Activated naive CD8-positive, alpha-beta T cell treated with anti-CD3 and anti-CD28 coated beads, Interleukin-2, amount 10 ng/mL, durations not matched to agents 7 days and 5 days (primary cell): ENCODE data around the gene HOXB7. TPM values are rescaled to one million over a fixed set of nuclear protein-coding genes. Genes with fewer than 3 reads are reported as not detected.

Experiments used
- ATAC-seq: fragments of 150-1000 bp; cut with Tn5 transposase; one replicate; pipeline ENCODE4 v1.10.0; 2021; ENCODE audit warnings: low read depth, moderate library complexity
- POLR2A ChIA-PET: fragments of 350-600 bp; sonication (Branson Sonifier 250); formaldehyde crosslinking; loops from one replicate; lab custom pipeline; 2021; ENCODE audit warnings: antibody characterized with exemption; lab: Charles Lee
- DNase-seq: peaks from one replicate; pipeline ENCODE4 v3.0.0; 2021
- H3K27ac Mint-ChIP-seq: one replicate; pipeline ENCODE4 v1.8.0; 2022; ENCODE audit warnings: mild to moderate bottlenecking, mixed read lengths
- H3K27me3 Mint-ChIP-seq: one replicate; pipeline ENCODE4 v1.8.0; 2022; ENCODE audit warnings: mild to moderate bottlenecking, moderate library complexity, mixed read lengths
- H3K36me3 Mint-ChIP-seq: one replicate; pipeline ENCODE4 v1.8.0; 2021; ENCODE audit warnings: mild to moderate bottlenecking, mixed read lengths
- H3K4me1 Mint-ChIP-seq: one replicate; pipeline ENCODE4 v1.8.0; 2021; ENCODE audit warnings: mixed read lengths
- H3K4me3 Mint-ChIP-seq: one replicate; pipeline ENCODE4 v1.8.0; 2022; ENCODE audit warnings: mild to moderate bottlenecking, moderate library complexity, mixed read lengths
- H3K9me3 Mint-ChIP-seq: one replicate; pipeline ENCODE4 v1.8.0; 2021; ENCODE audit warnings: mixed read lengths
- total RNA-seq, 2 experiments: library from RNA; stranded (reverse); gene quantifications; one replicate each; pipeline ENCODE4 v1.2.3, GENCODE V29; 2021

HOXB7 gene
- total RNA-seq, 2 experiments from 2014 or later: 0.80 to 1.0 TPM

DNA sequence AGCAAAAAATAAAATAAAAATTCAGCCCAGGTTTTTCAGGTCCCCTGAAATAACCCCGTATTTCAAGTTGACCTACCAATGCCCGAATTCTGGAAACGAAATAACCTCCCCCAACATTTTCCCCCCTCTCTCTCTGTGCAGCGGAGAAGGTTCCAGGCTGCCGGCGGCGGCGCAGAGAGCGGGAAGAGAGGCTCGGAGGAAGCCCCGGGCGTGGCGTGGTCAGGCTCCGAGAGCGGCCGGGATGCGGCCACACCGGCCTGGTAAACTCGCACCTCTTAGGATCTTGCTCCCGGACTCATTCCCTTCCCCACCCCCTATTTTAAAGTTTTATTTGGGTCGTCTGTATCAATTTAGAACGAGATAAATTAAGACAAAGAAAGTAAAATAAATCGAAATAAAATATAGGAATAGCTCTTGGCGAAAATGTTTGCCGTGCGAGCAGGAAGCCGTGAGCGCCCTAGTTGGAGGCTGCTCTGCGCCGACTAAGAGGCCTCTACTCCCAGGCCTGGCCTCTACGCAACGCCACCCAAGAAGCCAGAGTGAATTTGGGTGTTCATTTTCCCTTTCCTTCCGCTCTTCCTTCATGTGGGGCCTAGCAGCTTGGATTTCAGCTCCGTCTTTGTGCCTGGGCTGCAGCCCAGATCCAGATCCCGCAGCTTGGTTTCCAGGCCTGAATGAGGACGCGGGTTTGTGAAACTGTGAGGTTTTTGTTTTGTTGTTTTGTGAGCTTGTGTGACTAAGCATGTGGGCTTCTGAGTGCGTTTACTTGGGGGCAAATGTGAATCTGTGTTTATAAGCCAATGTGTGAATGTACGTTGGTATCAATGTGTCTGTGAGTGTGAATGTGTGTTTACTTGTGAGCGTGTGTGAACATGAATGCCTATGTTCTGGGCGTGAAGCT is 4.6 kb downstream of the HOXB7 start:
- DNase-seq (no peak), ATAC-seq (no peak)
- no peaks in the 10 kb centered on the region for H3K36me3 Mint-ChIP-seq
- peaks cover 29% of the 10 kb centered on the region for H3K4me1 Mint-ChIP-seq
- peaks cover 81% of the 10 kb centered on the region for H3K27me3 Mint-ChIP-seq
- H3K4me3 Mint-ChIP-seq: no peak overlapping the region
- POLR2A ChIA-PET: interaction anchor here (0.6 to 1.1 kb wide), 3 partner anchors 13 to 526 kb away, joined by 3 to 4 read pairs (median 3); partner anchors contain the start of gene HOXB5
- H3K9me3 Mint-ChIP-seq: no peaks in the 10 kb centered on the region
- no peak overlapping the region for H3K27ac Mint-ChIP-seq

- H3K4me3 Mint-ChIP-seq: no peak overlapping the region
Measured at GRCh38 chr17:48605409-48605919, 5.4 kb downstream of the HOXB7 start.

GRCh38 chr17:48604770-48605329 is 6.0 kb downstream of the HOXB7 start, which contains the start of gene HOXB6:
Gene HOXB6 (minus strand): TSS chr17:48604986. CDS start chr17:48598150, 6,836 bp downstream.
- Mint-ChIP-seq H3K36me3 (no peaks in the 10 kb centered on the region), H3K27ac (no peak within 1 kb of the TSS), H3K9me3 (no peaks in the 10 kb centered on the region), H3K4me1 (peaks cover 27% of the 10 kb centered on the region), H3K27me3 (peaks cover 91% of the 10 kb centered on the region), H3K4me3 (peak within 1 kb of the TSS; percentile 82)
- DNase-seq (no peak), ATAC-seq (no peak)
- POLR2A ChIA-PET: no interaction called here

More at GRCh38 chr17:48605409-48605919, 5.4 kb downstream of the HOXB7 start:
- DNase-seq: no peak
- no peaks in the 10 kb centered on the region for H3K36me3 Mint-ChIP-seq
- H3K27me3 Mint-ChIP-seq: peaks cover 85% of the 10 kb centered on the region
- no peaks in the 10 kb centered on the region for H3K9me3 Mint-ChIP-seq
- ATAC-seq: no peak
- H3K27ac Mint-ChIP-seq: no peak overlapping the region
- POLR2A ChIA-PET: no interaction called here
- peaks cover 28% of the 10 kb centered on the region for H3K4me1 Mint-ChIP-seq

DNA sequence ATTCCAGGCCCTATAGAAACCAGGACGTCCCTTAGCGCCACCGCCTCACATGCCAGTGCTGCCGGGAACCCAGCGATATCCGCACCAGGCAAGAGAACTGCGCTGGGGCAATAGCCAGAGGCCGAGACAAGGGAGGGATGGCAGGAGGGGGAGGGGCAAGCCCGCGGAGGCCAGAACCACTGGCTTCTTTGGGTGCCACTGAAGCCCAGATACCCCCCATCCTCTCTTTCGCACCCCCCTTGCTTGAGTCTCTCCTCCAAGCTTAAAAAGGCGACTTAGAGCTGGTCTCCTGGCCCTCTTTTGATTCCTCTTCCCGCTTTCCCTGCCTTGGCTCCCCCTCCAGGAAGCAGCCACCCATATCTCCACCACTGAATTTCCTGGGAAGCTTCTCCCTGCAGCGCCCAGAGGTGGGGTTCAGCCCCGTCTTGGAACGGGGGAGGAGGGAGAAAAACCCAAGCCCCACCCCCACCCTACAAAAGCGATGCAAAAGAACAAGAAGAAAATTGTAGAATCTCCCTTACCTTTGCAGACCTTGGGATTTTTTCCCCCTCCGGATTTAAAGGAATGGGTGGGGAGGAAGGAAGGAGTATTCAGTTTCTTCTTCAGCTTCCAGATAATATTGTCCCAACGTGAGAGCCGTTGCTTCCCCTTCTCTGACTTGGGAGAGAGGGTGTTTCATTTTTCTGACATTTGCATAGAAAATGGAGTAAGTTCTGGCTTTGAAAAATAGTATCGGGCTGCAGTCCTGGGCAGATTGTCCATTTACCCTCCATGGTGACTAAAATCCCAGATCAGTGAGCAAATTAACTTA is 6.7 kb downstream of the HOXB7 start:
- POLR2A ChIA-PET: no interaction called here
- Mint-ChIP-seq H3K4me1 (peaks cover 25% of the 10 kb centered on the region), H3K36me3 (no peaks in the 10 kb centered on the region), H3K4me3 (peak overlapping the region; percentile 82), H3K9me3 (no peaks in the 10 kb centered on the region), H3K27me3 (peaks cover 91% of the 10 kb centered on the region), H3K27ac (no peak overlapping the region)
- no peak for DNase-seq
- ATAC-seq: no peak

DNA sequence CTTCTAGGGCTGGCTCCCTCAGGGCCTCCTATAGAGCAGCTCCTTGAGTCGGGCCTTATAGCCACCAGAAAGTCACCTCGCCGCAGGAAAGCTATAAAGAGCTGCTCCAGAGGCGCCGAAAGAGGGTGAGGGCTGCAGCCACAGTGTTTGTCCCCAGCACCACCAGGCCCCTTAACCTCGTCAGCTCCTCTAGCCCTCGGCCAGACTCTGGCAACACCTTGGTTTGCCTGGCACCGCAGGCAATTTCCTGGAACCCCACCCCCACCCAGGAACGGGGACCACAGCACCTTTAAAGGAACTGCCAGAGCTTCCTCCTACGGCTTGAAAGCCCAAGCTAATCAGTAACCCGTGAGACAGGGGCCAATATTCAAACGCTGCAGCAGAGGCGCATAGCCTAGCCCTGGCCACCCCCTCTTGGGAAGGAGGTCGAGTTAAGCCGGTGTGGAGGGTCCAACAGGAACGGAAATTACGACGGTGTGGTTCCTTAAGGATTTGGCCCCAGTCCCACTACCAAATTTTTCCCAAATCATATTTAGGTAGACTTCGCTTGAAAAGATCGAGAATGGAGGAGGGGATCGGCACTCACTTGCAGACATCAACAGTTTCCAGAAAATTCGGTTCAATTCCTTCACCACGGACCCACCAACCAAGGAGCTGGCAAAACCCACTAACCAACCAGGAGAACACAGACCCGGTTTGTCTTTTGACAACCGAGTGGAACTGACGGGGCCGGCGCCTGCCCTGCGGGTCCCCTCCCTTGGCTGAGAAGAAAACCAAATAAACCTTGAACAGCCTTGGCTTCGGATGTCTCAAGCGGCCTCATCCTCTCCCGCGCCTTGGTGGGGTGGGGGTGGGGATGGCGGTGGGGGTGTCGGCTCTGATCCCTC is 9.0 kb downstream of the HOXB7 start:
- Mint-ChIP-seq H3K36me3 (no peaks in the 10 kb centered on the region), H3K9me3 (no peaks in the 10 kb centered on the region), H3K4me1 (peaks cover 35% of the 10 kb centered on the region), H3K27ac (no peak overlapping the region), H3K27me3 (peaks cover 95% of the 10 kb centered on the region), H3K4me3 (peak overlapping the region; percentile 19)
- POLR2A ChIA-PET: interaction anchor here (0.6 to 0.9 kb wide), 4 partner anchors 13 to 518 kb away, joined by 3 to 4 read pairs (median 4); no protein-coding TSS in a partner anchor
- no peak for DNase-seq
- no peak for ATAC-seq

DNA sequence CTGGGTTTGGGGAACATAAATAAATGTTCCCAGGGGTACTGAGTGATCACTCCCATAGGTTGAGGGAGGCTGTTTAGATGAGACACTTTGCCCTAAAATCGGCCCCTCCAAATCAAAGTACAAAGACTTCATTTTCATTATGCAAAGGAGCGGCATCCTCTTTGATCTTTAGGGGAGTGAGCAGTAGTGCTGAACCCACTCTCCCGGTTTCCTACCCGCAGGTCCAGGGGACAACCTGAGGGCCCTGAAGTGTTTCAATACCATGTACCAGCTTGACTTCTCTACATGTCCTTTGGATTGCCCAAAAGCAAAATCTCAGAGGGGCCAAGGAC is 9.6 kb downstream of the HOXB7 start:
- H3K9me3 Mint-ChIP-seq: no peaks in the 10 kb centered on the region
- POLR2A ChIA-PET: interaction anchor here (0.6 to 0.9 kb wide), 5 partner anchors 13 to 517 kb away, joined by 3 to 4 read pairs (median 3); no protein-coding TSS in a partner anchor
- peaks cover 95% of the 10 kb centered on the region for H3K27me3 Mint-ChIP-seq
- H3K36me3 Mint-ChIP-seq: no peaks in the 10 kb centered on the region
- H3K27ac Mint-ChIP-seq: no peak overlapping the region
- no peak overlapping the region for H3K4me3 Mint-ChIP-seq
- no peak for DNase-seq
- no peak for ATAC-seq
- peaks cover 42% of the 10 kb centered on the region for H3K4me1 Mint-ChIP-seq

DNA sequence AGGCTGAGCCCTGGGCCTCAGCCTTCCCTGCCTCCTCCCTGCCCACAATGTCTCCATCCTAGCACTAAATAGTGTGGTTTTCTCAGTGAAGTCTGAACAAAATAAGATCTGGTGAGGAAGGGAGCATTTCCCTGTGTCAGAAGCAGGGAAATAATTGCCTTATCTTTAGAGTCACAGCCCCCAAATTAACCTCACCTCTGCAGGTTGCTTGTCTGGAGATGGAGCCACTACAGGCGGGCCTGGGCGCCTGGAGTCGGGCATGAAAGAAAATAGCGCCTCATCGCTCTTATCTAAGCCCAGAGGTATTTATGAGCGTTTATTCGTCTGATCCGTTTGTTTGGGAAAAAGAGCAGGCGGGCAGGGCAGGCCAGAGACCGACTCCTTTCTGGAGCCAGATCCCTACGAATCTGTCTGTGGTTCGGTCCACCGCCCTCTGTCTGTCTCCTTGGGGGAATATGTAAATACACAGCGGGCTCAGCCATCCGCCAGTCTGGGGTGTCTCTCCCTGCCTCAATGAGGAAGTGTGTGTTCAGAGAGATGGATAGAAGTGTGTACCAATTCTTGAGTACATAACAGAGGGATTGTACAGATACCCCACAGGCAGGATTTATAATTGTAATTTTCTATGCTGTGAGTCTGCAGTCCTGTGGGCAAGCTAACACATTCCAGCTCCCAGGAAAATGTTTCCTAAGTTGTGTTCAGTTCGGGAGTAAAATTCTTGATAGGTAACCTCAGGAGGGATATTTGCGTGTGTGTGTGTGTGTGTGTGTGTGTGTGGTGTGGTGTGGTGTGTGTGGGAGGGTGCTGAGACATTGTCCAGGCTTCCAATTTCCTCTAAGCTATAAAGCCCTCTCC is 10.3 kb downstream of the HOXB7 start:
- H3K4me1 Mint-ChIP-seq: peaks cover 42% of the 10 kb centered on the region
- no peaks in the 10 kb centered on the region for H3K9me3 Mint-ChIP-seq
- ATAC-seq (no peak), DNase-seq (no peak)
- POLR2A ChIA-PET: interaction anchor here (0.6 to 0.9 kb wide), 4 partner anchors 14 to 117 kb away, joined by 3 to 4 read pairs (median 3); no protein-coding TSS in a partner anchor
- H3K4me3 Mint-ChIP-seq: no peak overlapping the region
- no peaks in the 10 kb centered on the region for H3K36me3 Mint-ChIP-seq
- H3K27me3 Mint-ChIP-seq: peaks cover 96% of the 10 kb centered on the region
- no peak overlapping the region for H3K27ac Mint-ChIP-seq

- POLR2A ChIA-PET: interaction anchor here (0.6 kb wide), 1 partner anchor 466 kb away, joined by 3 read pairs; no protein-coding TSS in a partner anchor
- ATAC-seq: no peak
Measured at GRCh38 chr17:48599354-48599753, 11.5 kb downstream of the HOXB7 start.

DNA sequence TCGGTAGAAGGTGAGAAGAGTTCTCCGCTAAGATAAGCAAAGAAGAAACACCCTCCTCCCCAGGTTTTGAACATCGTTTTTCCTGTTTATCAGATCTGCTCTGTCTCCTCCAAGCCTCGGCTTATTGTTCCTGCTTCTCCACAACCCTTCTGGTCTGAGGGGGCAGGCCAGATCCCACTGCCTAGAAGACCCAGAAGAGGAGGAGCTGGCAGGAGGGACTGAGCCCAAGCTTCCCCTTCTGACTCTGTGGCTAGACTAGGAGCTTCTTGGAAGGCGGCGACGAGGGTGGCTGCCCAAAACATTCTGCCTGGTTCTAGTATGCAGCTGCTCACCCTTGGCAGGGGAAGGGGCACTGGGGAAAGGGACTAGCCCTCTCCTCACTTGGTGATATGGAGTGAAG is 12.1 kb downstream of the HOXB7 start:
- H3K27me3 Mint-ChIP-seq: peaks cover 96% of the 10 kb centered on the region
- no peaks in the 10 kb centered on the region for H3K36me3 Mint-ChIP-seq
- DNase-seq: no peak
- H3K4me3 Mint-ChIP-seq: peak overlapping the region; percentile 83
- peaks cover 40% of the 10 kb centered on the region for H3K4me1 Mint-ChIP-seq
- no peak for ATAC-seq
- no peaks in the 10 kb centered on the region for H3K9me3 Mint-ChIP-seq
- POLR2A ChIA-PET: interaction anchor here (0.6 kb wide), 1 partner anchor 465 kb away, joined by 3 read pairs; no protein-coding TSS in a partner anchor
- no peak overlapping the region for H3K27ac Mint-ChIP-seq

More at GRCh38 chr17:48599354-48599753, 11.5 kb downstream of the HOXB7 start:
- Mint-ChIP-seq H3K9me3 (no peaks in the 10 kb centered on the region), H3K36me3 (no peaks in the 10 kb centered on the region), H3K4me3 (no peak overlapping the region), H3K4me1 (peaks cover 40% of the 10 kb centered on the region), H3K27ac (no peak overlapping the region), H3K27me3 (peaks cover 96% of the 10 kb centered on the region)
- no peak for DNase-seq

DNA sequence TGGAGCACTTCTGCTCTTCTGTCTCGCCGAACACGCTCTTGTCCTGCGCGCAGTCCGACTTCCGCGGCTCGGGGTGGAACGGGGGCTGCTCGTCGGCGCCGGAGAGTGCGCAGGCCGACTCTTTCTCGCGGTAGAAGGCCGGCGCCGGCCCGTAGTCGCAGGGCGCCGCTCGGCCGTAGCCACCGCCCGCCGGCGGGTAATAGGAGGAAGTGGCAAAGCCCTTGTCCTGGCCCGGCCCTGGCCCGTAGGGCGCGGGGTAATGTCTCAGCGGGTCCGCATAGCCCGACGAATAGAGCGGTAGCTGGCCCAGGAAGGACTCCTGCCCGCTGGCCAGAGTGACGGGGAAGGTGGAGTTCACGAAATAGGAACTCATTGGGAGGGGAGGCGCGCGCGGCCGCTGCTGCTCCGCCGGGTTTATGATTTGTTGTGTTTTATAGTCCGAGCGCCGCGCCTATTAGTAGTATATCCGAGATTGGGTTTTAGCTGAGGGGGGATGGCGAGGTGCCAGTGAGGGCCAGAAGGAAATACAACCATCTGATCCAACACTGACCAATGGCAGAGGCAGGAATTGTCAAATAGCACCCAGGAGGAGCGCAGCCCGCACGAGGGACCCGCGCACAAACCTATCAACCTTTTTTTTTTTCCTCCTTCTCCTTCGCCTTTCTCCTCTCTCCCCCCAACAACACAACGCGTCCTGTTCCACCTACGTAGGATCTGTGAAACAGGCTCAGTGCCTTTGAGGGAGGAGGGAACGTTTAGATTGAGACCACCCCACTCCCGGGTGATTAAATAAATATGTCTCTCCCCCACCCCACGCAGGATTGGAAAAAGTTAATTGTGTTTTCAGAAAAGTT is 12.8 kb downstream of the HOXB7 start:
- POLR2A ChIA-PET: no interaction called here
- peak overlapping the region; percentile 83 for H3K4me3 Mint-ChIP-seq
- H3K9me3 Mint-ChIP-seq: no peaks in the 10 kb centered on the region
- peaks cover 38% of the 10 kb centered on the region for H3K4me1 Mint-ChIP-seq
- ATAC-seq (peak; percentile 40), DNase-seq (peak; percentile 68)
- H3K36me3 Mint-ChIP-seq: no peaks in the 10 kb centered on the region
- peaks cover 94% of the 10 kb centered on the region for H3K27me3 Mint-ChIP-seq
- H3K27ac Mint-ChIP-seq: no peak overlapping the region

DNA sequence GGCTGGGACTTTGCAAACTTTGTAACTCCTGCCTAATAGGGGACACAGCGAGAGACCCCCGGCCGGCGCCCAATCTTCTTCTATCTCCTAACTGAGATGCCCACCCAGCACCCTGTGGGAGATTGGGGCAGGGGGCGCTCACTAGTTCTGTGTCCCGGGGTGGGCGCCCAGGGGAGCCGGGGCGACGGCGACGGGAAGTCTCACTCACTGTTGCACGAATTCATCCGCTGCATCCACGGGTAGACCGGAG is 13.4 kb downstream of the HOXB7 start:
- ATAC-seq (no peak), DNase-seq (no peak)
- Mint-ChIP-seq H3K4me3 (peak overlapping the region; percentile 83), H3K4me1 (peaks cover 39% of the 10 kb centered on the region), H3K27ac (no peak overlapping the region), H3K27me3 (peaks cover 94% of the 10 kb centered on the region), H3K9me3 (no peaks in the 10 kb centered on the region), H3K36me3 (no peaks in the 10 kb centered on the region)
- POLR2A ChIA-PET: no interaction called here
